SK-MEL-5 (cell line): ENCODE measurements around the gene NFS1. TPM values are rescaled to one million over a fixed set of nuclear protein-coding genes. Genes with fewer than 3 reads are reported as not detected.
A peak's percentile ranks its signal among the peaks of the same experiment; 100 is the strongest.
"Not testable (repeated sequence)": the region's sequence is repeated elsewhere in the genome, so short reads cannot be mapped to it uniquely, and the experiment has no call there.

Experiments
- DNase-seq: peaks from one replicate; pipeline ENCODE4 v3.0.0-alpha.2; 2016; ENCODE audit warnings: low read depth, low spot score
- in situ Hi-C: cut with HindIII; loops from 2 replicates; pipeline ENCODE4 v1.10.0; 2016; ENCODE audit warnings: low sequenced_read_pairs, high pct_unique_total_duplicates, low pct_unique_long_range_greater_than_20kb
- total RNA-seq: library from RNA; depleted of rRNA; stranded (reverse); fragments of >200 nt; shearing (Covaris generic); gene quantifications from 2 replicates; pipeline ENCODE4 v1.2.3, GENCODE V29; 2014

NFS1 gene
- total RNA-seq, 1 experiment from 2014 or later: 78.1 TPM

DNA sequence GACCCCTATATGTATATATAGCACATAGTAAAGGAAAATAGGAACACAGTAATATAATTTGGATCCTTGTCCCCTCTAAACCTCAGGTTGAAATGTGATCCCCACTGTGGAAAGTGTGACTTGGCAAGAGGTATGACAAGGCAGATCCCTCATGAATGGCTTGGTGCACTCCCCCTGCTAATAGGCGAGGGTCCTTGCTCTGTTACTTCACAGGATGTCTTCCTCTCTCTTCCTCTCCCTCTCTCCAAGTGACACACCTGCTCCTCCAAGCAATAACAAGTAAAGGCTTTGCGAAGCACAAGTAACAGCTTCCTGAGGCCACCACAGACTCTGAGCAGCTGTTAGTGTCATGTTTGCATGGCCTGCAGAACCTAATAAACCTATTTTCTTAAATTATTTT lies 16.5 kb upstream of the NFS1 start:
- in situ Hi-C loops: no loop called here

DNA sequence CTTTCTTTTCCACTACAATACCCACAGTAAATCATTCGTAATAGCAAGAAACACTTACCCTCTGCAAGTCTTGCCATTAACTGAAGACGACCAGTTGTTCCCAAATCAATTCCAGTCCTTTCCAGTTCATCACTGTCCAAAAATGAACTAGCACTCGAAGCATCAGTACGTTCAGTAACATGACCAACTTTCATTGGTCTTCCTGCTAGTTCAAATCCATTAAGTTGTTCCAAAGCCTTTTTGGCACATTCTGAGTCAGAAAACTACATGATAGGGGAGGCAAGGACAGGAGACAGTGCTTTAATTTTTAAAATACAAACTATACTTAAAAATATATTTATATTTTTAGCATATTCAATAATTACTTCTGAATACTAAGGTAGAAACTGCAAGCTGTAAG lies 15.0 kb upstream of the NFS1 start:
- in situ Hi-C loops: no loop called here

More for the DNA sequence above, 16.5 kb upstream of the NFS1 start:
- no peak for DNase-seq

DNA sequence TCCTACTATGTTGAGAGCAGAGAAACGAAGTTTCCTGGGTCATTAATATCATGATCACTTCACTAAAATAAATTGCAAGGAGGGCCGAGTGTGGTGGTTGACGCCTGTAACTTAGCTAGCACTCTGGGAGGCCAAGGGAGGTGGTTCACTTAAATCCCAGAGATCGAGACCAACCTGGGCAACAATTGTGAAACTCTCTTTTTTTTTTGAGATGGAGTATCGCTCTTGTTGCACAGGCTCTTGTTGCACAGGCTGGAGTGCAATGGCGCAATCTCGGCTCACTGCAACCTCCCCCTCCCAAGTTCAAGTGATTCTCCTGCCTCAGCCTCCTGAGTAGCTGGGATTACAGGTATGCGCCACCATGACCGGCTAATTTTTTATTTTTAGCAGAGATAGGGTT lies 14.0 kb upstream of the NFS1 start:
- DNase-seq, in situ Hi-C loops: not testable (repeated sequence)

More for the DNA sequence above, 15.0 kb upstream of the NFS1 start:
- DNase-seq: no peak

DNA sequence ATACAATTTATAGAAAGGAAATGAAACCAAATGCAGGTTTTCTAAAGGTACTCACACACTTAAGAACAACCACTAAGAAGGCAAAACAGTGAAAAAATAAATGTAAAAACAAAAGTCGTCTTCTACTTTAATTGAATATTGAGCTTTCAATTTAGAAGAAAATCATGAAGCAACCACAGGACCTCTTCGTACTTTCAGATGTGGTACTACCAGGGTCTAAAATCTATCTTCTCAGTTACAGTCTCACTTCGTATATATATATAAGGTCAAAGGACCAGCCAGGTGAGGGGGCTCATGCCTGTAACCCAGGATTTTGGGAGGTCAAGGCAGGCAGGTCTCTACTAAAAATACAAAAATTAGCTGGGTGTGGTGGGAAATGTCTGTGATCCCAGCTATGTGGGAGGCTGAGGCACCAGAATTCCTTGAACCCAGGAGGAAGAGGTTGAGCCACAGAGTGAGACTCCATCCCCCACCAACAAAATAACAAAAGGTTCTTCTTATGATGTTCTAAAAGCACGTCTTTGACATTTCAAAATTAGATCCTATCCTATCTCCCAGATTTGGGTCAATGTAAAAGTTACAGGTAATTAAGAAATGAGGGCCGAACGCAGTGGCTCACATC lies 12.5 kb upstream of the NFS1 start:
- in situ Hi-C loops: no loop called here
- DNase-seq: no peak

DNA sequence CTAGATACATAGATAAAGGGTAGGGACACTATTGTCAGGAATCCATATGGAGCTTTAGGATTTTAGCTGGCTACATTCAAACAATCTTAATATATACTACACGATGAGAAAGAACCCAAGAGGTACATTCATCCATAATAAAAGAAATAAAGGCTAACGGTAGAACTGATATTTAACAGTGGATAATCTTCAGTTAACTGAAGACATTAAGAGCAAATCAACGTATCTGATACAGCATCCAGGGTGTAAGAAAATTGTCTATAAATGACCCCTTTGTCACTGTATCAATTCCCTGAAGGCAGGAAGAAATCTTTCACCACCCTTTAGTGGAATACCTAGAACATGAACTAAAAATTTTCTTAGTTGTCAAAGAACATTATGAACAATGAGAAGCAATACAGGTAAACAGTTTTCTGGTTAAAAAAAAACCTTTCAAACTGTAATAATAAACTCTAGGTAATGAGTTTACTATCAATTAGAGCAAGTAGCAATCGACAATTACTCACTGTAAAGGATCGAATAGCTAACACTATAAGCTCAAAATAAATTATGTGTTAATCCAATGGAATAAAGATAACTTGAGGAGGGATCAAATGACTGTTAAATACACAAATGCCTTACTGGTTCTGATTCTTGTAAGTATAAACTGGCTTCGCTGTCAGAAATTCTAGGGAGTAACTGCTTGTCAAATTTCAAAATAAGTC lies 11.9 kb upstream of the NFS1 start:
- in situ Hi-C loops: no loop called here
- DNase-seq: no peak

DNA sequence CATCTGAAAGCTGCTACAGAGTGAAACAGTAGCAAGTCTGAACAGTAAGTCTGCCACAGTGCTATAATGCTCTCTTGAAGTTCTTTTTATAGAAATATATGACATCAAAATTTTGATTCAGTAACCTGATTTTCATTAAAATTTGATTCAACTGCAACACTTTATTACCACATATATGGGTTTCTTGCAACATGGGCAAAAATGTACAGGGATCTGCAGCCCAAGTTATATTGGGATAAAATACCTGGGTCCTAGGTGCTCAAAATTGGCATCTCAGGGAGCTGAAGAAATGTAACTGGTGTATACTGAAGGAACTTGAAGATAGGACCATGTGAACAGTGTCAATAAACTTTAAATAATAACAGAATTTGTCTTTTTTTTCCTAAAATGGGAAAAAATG lies 10.9 kb upstream of the NFS1 start:
- in situ Hi-C loops: no loop called here

DNA sequence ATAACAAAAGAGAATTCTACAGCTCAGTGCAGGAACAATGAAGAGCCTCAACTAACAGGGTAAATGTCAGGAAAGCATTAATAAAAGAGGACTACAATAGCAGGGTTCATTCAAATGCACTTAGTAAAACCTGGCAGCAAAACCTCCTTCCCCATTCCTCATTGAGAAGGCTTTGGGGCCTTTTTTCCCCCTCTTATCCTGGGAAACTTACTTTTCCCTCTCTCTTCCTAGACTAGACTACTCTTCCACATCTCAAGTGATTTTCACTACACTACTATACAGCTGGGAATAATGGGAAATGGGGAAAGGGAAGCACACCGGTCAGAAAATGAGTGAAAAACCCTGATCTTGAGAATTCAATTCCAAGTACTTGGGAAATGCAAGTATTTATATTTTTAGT lies 10.1 kb upstream of the NFS1 start:
- DNase-seq: peak; percentile 30
- in situ Hi-C loops: no loop called here

More for the DNA sequence above, 10.9 kb upstream of the NFS1 start:
- DNase-seq: no peak

DNA sequence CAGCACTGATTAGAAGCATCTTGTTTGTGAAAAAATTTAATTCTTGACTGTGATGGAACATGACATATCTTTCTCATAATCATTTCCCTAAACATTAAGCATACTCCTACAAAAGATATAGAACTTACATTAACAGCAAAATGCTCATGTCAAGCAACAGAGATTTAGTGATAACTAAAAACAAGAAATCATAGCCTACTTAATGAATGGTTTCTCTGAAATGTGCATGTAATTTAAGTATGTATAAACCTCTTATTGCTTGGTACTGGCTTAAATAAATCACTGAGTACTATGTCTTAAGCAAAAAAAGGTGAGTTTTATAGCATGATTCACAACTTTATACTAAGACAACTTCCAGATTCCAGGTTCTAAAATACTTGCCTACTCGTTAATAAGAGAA lies 9.3 kb upstream of the NFS1 start:
- no peak for DNase-seq
- in situ Hi-C loops: no loop called here

DNA sequence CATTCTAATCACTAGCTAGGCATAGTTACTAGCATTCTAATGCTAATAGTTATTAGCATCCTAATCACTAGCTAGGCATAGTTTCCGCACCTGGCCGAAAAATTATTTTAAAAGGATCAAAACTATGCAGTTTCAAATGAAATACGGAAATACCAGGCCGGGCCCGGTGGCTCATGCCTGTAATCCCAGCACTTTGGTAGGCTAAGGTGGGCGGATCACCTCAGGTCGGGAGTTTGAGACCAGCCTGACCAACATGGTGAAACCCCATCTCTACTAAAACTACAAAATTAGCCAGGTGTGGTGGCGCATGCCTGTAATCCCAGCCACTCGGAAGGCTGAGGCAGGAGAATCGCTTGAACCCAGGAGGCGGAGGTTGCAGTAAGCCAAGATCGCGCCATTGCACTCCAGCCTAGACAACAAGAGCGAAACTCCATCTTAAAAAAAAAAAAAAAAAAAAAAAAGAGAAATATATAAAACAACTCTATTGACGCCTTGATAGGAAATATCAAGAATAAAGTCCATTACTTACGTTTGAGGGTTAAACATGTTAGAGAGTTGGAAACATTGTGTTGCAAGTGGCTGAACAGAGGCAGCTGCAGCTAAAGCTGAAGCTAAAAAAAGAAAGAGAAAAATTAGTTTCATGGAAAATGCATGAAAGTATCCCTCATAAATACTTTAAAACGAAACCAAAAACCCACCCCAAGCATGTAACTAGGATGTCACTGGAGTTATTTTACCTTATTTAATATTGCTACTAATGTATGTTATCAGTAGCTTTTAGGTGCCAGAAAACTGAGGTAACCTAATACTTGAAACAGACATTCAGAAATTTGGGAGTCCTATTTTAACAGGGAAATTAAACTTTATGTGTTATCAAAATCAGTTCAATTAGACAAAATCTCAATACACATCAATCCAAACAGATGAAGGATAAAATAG lies 7.7 kb upstream of the NFS1 start:
- DNase-seq: not testable (repeated sequence)

DNA sequence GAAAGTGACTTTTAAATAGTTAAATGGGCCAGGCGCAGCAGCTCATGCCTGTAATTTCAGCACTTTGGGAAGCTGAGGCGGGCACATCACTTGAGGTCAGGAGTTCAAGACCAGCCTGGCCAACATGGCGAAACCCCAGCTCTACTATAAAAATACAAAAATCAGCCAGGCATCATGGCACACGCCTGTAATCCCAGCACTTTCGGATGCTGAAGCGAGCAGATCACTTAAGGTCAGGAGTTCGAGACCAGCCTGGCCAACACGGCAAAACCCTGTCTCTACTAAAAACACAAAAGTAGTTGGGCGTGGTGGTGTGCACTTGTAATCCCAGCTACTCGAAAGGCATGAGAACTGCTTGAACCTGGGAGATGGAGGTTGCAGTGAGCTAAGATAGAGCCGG lies 6.7 kb upstream of the NFS1 start:
- DNase-seq, in situ Hi-C loops: not testable (repeated sequence)

More for the DNA sequence above, 7.7 kb upstream of the NFS1 start:
- in situ Hi-C loops: not testable (repeated sequence)

DNA sequence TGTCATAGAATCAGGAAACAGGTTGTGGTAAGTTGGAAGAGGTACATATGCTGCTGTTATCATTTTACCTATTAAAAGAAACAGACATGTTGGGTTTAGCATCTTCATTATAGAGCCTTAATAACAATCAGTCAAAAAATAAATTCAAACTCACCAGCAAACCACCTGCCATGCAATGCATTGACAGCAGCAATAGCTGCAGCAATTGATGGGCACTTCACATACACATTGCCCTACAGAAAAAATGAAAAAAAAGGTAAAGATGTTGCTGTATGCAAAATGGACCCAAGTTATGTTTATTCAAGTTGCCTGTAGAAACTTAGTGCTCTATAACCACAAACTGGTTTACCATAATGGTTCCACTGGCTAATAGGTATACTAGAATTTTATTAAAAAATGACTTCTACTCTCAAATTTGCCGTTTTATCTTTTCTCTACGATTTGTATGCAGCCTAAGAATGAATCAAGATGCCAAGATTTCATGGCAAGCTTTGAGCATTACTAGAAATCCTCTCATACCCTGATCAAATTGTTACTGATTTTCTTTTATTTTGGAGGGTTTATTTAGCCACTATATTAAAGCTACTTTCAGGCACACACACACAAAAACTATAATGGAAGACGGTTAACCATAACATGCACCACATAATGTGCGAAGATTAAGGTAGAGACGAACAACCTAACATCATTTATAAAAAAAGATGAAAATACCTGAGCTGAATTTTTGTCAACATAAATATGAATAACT lies 5.5 kb upstream of the NFS1 start:
- in situ Hi-C loops: no loop called here
- no peak for DNase-seq

DNA sequence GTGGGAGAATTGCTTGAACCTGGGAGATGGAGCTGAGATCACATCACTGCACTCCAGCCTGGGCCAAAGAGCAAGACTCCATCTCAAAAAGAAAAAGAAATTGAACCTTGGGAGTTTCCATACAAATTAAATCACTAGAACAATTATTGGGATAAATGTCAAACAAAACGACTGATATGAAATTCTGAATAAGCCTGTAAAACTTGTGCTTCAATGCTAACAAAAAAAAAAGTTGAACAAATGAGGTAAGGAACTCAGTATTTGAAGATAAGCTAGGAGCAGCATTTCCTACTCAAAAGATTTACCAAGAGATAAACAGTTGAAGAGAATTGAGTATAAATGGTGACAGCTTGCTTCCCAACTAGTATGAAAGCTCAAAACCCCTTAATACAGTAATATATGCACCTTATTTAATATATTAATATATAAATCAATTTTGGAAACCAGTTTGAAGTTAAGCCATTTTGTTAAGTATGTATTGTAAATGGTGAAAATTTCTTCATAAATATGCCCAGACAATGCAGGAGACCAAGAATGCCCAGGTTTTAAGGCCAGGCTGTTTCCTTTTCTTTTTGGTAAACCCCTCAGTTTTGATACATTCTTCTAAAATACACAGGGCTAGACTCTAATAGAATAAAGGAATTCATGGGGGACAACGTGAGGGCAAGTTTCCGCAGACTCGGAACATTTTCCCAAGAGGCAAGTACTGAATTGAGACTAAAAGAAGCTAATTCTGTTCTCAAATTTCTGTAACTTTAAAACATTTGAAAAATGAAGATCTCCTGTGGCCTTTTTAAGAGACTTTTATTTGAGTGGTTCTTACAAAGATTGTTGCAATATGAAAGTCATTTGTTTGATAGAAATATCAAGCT lies 3.9 kb upstream of the NFS1 start:
- in situ Hi-C loops: no loop called here
- DNase-seq: no peak

DNA sequence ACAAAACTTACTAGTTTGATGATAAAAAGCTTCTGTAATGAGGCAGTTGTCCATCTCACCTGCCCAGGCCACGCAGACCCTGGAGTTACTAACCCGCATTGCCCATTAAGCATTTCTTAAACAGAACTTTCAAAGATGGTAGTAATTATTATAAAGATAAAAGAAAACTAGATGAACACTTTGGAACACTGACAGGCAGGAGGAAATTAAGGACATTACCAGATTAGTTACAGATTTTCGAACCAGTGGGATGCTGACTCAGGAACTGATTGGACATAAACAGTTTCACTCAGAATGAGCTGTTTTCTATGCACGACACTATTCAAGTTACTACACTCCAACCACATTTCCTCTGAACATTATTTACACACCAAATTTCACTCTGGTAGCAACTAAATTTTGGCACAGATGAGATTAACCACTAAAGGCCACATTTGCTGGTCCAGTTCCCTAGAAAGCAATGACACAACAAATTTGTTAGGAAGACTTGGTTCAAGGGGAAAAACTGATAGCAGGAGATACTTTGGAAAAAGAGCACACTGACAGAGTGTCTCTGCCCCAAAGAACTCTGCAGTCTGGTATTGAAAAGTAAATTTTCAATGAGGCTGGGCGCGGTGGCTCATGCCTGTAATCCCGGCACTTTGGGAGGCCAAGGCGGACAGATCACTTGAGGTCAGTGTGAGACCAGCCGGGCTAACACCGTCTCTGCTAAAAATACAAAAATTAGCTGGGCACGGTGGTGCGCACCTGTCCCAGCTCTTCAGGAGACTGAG lies 3.1 kb upstream of the NFS1 start:
- in situ Hi-C loops: no loop called here
- DNase-seq: no peak

DNA sequence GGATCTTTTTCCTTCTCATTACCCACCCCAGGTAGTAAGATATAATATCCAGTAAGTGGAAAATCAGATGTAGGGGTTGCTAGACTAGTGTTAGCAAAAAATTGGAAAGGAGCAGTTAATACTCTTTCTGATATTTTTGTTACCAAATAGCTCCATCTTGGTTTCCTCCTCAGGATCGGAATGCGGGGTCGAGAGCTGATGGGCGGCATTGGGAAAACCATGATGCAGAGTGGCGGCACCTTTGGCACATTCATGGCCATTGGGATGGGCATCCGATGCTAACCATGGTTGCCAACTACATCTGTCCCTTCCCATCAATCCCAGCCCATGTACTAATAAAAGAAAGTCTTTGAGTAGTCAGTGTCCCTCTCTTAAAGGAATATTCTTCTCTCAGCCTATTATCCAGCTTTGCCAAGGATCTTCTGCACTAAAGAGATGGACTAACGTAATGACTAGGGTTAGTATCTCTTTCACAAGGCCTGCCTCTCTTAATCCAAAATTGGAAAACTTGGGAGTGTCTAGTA lies 1.5 kb upstream of the NFS1 start:
- in situ Hi-C loops: no loop called here
- DNase-seq: peak; percentile 38

DNA sequence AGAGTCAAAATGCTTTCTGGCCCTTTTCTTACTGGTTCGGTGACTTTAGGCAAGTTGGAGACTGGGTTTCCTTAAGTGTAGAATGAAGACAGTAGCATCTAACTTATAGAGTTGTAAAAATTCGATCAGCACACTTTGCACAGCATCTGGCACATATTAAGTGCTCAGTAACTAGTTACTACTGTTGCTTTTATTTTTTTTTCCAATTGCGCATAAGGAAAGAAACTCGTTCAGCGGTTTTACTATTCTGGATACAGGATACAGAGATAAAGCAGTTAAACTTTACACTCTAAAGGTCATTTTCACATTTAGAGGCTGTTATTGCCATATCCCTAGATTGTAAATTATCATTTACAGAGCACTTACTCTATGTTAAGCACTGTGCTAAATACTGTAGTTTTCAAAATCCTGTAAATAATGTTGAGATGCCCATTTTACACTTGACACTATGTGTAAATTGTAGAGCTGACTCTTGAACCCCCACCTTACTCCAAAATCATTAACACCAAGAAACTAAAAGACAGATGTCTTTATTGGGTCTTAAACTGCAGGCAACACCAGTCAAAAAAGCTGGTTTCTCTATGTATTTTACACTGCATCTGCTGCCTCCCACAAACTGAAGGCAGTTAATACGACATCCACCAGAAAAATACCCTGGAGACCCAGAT lies 939 bp upstream of the NFS1 start:
- in situ Hi-C loops: no loop called here
- DNase-seq: no peak
